ENCODE results near the gene MTNR1A.
"Not testable (repeated sequence)": the region's sequence is repeated elsewhere in the genome, so short reads cannot be mapped to it uniquely, and the experiment has no call there.

MTNR1A gene

DNA sequence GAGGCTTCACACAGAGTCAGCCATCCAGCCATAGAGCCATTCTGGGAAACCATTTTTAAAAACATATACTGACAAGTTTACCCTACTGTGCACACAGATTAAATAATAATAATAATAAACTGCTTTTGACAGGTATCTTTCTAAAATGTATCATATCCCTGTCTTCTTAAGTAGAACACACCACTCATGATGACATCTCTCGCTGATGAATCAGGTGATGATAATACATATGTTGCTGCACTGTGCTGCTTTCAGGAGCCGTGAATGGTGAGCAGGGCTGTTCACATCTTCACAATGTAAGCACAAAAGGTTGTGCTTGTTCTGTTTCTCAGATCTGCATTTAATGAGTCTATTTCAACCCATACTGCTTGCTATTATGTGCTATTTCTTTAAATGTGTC is 3.5 kb downstream of the MTNR1A start:
- no peaks in the 10 kb centered on the region for H3K4me1 Mint-ChIP-seq (ENCODE audit: low read depth)
- no peak overlapping the region for H3K4me3 Mint-ChIP-seq
- intact Hi-C loops (cut with micrococcal nuclease) = no loop called here
- no peak overlapping the region for H3K27ac Mint-ChIP-seq
- no peaks in the 10 kb centered on the region for H3K36me3 Mint-ChIP-seq (ENCODE audit: low read depth)
- peaks cover 19% of the 10 kb centered on the region for H3K27me3 Mint-ChIP-seq
- peaks cover 11% of the 10 kb centered on the region for H3K9me3 Mint-ChIP-seq

DNA sequence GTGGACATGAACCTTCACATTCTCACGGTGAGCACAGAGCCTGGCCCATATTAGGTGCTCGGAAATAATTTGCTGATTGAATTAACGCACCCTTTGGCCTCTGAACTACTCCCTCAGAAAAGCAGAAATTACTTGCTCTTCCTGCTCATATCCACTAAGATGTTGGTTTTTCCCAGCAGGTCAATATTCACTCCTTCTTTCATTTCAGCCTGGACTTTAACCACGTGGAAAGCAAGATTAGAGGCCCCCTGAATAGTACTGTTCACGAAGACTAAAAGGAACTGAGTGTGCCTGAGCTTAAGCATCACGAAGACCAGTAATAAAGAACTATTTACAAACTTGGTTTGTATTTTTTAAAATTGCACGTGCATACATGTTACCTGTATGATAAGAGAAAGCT is 9.9 kb downstream of the MTNR1A start:
- Mint-ChIP-seq H3K36me3 (ENCODE audit: low read depth) (no peaks in the 10 kb centered on the region), H3K4me1 (ENCODE audit: low read depth) (no peaks in the 10 kb centered on the region), H3K27ac (no peak overlapping the region), H3K27me3 (no peaks in the 10 kb centered on the region), H3K9me3 (peaks cover 53% of the 10 kb centered on the region), H3K4me3 (no peak overlapping the region)
- intact Hi-C loops (cut with micrococcal nuclease) = no loop called here

DNA sequence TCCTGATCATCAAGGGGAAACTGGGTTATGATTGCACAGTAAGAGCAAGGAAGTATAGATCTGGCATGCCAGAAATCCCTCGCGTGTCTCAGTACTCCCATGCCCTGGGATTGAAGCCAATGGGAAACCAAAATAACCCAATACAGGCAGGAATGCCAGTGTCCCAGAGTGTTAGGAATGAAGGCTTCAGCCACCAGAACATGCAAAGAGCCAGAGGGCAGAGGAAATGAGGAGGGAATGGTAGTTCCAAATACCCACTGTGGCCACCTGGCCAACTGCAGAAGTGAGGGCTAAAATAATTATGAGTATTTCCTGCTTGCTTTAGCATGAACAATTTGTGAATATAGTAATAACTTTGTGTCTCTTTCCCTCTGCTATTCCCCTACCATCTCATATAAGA is 12.2 kb downstream of the MTNR1A start:
- Mint-ChIP-seq H3K4me1 (ENCODE audit: low read depth) (no peaks in the 10 kb centered on the region), H3K4me3 (no peak overlapping the region), H3K9me3 (peaks cover 71% of the 10 kb centered on the region), H3K27ac (no peak overlapping the region), H3K36me3 (ENCODE audit: low read depth) (no peaks in the 10 kb centered on the region), H3K27me3 (no peaks in the 10 kb centered on the region)
- intact Hi-C loops (cut with micrococcal nuclease) = no loop called here

DNA sequence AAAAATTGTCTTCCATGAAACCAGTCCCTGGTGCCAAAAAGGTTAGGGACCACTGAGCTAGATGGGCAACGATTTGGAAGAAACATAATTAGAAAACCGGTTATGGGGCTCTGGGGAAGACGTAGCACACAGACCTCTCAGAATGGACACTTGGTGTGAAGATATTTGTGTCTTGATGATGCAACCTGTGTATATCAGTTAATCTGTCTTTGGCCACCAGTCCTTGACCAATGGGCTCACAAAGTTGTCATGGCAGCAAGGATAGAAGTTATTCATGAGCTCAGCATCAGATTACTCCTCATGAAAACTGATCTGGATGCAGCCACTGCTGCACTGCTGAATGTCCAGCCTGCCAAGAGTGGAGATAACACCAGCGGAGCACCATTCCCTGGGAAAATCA is 13.6 kb downstream of the MTNR1A start:
- Mint-ChIP-seq H3K36me3 (ENCODE audit: low read depth) (no peaks in the 10 kb centered on the region), H3K4me3 (no peak overlapping the region)

DNA sequence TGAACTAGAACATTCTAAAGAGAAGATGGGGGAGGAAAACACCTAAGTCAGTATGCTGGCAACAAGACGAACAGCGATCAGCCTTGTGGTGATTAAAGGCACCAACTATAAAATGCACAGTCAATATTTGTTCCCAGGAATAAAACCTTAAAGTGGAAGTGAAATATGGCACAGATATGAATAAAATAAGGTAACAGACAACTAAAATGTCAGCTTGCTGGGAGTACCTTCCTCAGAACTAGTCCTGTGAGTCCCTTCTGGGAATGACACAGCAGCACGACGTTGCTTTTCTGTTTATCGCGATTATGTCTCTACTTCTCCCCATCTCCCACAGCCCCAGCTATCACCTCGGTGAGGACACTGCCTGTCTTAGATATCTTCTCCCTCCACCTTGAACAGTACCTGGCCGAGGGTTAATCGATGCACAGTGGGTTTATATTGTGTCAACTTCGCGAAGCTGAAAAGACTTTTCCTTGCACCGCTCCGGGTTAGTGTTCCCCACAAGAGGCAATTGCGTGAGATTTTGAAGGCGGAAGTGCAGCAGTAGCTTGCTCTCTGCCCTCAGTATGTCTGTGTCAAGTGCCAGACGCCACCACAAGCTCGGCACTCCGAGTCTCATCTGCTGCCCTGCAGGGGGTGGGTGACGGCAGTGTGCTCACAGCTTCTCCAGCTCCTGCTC is 17.4 kb downstream of the MTNR1A start:
- no peaks in the 10 kb centered on the region for H3K27me3 Mint-ChIP-seq

More for the DNA sequence above, 13.6 kb downstream of the MTNR1A start:
- Mint-ChIP-seq H3K27ac (no peak overlapping the region), H3K4me1 (ENCODE audit: low read depth) (no peaks in the 10 kb centered on the region), H3K9me3 (peaks cover 66% of the 10 kb centered on the region), H3K27me3 (no peaks in the 10 kb centered on the region)
- intact Hi-C loops (cut with micrococcal nuclease) = no loop called here

DNA sequence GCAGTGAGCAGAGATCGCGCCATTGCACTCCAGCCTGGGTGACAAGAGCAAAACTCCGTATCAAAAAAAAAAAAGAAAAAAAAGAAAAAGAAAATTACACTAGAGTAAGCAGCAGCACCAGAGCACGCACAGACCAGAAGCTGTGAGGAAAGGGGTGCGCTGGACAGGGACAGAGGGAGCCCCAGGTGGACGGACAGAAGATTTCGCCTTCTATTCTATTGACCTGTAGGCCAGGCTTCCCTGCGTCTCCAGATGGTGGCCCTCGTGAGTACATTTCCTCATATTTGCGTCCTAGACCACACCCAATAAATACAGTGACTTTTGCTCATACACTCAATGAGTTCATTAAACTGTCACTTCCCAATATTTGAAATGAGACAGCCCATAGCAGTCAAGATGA is 19.1 kb downstream of the MTNR1A start:
- Mint-ChIP-seq H3K36me3 (ENCODE audit: low read depth) (no peaks in the 10 kb centered on the region), H3K9me3 (peaks cover 62% of the 10 kb centered on the region), H3K27me3 (no peaks in the 10 kb centered on the region), H3K27ac (no peak overlapping the region), H3K4me1 (ENCODE audit: low read depth) (no peaks in the 10 kb centered on the region), H3K4me3 (no peak overlapping the region)
- intact Hi-C loops (cut with micrococcal nuclease) = no loop called here

More for the DNA sequence above, 17.4 kb downstream of the MTNR1A start:
- Mint-ChIP-seq H3K27ac (no peak overlapping the region), H3K4me3 (no peak overlapping the region), H3K9me3 (peaks cover 70% of the 10 kb centered on the region), H3K36me3 (ENCODE audit: low read depth) (no peaks in the 10 kb centered on the region), H3K4me1 (ENCODE audit: low read depth) (no peaks in the 10 kb centered on the region)
- intact Hi-C loops (cut with micrococcal nuclease) = no loop called here

DNA sequence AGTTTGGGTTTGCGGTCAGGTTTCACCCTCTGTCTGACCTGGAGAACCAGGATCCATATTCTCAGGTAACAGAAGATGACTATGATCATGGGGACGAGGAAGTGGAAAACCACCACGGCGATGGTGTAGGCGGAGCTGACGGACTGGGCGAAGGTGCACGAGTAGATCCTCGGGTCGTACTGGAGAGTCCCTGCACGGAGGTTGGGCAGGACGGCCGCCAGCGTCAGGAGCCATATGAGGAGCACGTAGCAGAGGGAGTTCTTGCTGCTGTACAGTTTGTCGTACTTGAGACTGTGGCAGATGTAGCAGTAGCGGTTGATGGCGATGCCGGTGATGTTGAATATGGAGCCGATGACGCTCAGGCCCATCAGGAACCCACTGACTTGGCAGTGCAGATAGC is 21.3 kb downstream of the MTNR1A start:
- Mint-ChIP-seq H3K27me3 (no peaks in the 10 kb centered on the region), H3K36me3 (ENCODE audit: low read depth) (no peaks in the 10 kb centered on the region), H3K4me1 (ENCODE audit: low read depth) (no peaks in the 10 kb centered on the region)

DNA sequence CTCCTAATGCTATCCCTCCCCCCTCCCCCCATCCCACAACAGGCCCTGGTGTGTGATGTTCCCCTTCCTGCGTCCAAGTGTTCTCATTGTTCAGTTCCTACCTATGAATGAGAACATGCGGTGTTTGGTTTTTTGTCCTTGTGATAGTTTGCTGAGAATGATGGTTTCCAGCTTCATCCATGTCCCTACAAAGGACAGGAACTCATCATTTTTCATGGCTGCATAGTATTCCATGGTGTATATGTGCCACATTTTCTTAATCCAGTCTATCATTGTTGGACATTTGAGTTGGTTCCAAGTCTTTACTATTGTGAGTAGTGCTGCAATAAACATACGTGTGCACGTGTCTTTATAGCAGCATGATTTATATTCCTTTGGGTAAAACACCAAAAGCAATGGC is 31.4 kb downstream of the MTNR1A start:
- H3K4me3 Mint-ChIP-seq; H3K27ac Mint-ChIP-seq; H3K4me1 Mint-ChIP-seq (ENCODE audit: low read depth); H3K36me3 Mint-ChIP-seq (ENCODE audit: low read depth); intact Hi-C loops (cut with micrococcal nuclease); H3K27me3 Mint-ChIP-seq: not testable (repeated sequence)
- H3K9me3 Mint-ChIP-seq = peaks cover 22% of the 10 kb centered on the region

More for the DNA sequence above, 21.3 kb downstream of the MTNR1A start:
- intact Hi-C loops (cut with micrococcal nuclease) = no loop called here
- Mint-ChIP-seq H3K27ac (no peak overlapping the region), H3K9me3 (peaks cover 44% of the 10 kb centered on the region), H3K4me3 (no peak overlapping the region)

DNA sequence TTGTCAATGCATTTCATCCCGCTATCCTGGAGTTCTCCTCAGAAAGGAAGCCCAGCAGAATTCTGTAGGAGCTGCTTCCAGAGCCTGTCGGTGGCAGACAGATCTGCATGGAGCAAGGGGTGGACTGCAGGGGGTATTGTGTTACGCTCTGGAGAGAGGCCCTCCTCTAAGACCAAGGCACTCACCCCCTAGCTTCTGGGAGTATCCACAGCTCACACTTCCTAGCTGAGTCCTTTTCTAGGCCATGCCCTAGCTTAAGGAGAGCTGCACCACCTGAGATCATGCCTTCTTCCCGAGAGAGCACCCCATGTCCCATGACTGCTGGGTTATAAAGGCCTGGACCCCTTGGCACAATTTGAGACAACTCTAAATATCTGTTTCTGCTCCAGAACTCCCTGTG is 39.1 kb downstream of the MTNR1A start:
- no peak overlapping the region for H3K27ac Mint-ChIP-seq
- no peaks in the 10 kb centered on the region for H3K27me3 Mint-ChIP-seq
- peaks cover 37% of the 10 kb centered on the region for H3K9me3 Mint-ChIP-seq
- intact Hi-C loops (cut with micrococcal nuclease) = no loop called here
- no peak overlapping the region for H3K4me3 Mint-ChIP-seq
- H3K4me1 Mint-ChIP-seq (ENCODE audit: low read depth) = no peaks in the 10 kb centered on the region
- no peaks in the 10 kb centered on the region for H3K36me3 Mint-ChIP-seq (ENCODE audit: low read depth)

DNA sequence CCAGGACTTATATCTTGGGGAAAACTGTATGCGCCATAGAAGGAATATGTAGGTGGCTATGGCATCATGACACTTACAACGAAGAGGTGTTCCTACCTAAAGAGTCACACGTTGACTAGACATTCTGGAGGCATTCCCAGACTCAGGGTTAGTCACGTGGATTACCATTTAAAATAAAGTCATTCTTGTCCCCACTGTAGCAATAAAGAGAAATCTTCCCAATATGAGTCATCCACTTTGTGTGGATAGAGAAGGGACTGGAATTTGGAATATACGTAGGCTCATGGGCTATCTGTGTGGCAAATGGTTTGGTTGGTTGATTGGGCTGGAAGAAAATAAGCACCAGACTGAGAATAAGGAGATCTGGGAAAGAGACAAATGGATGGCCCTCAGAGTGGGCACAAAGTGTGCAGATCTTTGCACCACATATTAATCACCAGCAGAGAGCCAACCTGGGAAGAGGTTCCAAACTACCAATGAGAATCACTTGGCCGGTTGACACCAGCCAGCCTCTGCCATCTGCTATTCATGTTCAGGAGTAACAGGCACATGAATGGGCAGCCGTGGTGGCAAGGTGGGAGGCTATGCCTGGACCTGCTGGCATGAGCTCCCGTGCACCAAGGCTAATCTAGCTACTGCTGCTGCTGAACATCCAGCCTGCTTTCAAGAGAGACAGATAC is 41.0 kb downstream of the MTNR1A start:
- H3K27me3 Mint-ChIP-seq = no peaks in the 10 kb centered on the region
- H3K4me3 Mint-ChIP-seq = no peak overlapping the region
- H3K4me1 Mint-ChIP-seq (ENCODE audit: low read depth) = no peaks in the 10 kb centered on the region
- intact Hi-C loops (cut with micrococcal nuclease) = no loop called here
- H3K27ac Mint-ChIP-seq = no peak overlapping the region
- H3K9me3 Mint-ChIP-seq = peaks cover 26% of the 10 kb centered on the region
- H3K36me3 Mint-ChIP-seq (ENCODE audit: low read depth) = no peaks in the 10 kb centered on the region

DNA sequence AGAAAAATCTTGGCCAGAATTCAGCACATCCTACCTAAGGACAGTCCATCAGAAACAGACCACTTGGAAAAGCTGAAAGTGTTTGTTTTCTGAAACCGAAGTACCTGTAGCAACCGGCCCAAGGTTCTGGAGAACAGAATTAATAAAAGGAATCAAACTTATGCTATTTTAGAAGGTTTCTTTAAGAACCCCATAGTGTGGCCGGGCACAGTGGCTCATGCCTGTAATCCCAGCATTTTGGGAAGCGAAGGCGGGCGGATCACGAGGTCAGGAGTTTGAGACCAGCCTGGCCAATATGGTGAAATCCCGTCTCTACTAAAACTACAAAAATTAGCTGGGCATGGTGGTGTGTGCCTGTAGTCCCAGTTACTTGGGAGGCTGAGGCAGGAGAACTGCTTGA is 50.6 kb downstream of the MTNR1A start:
- H3K27me3 Mint-ChIP-seq; H3K36me3 Mint-ChIP-seq (ENCODE audit: low read depth); H3K4me1 Mint-ChIP-seq (ENCODE audit: low read depth); H3K27ac Mint-ChIP-seq; H3K4me3 Mint-ChIP-seq; intact Hi-C loops (cut with micrococcal nuclease): not testable (repeated sequence)
- H3K9me3 Mint-ChIP-seq = peaks cover 36% of the 10 kb centered on the region

DNA sequence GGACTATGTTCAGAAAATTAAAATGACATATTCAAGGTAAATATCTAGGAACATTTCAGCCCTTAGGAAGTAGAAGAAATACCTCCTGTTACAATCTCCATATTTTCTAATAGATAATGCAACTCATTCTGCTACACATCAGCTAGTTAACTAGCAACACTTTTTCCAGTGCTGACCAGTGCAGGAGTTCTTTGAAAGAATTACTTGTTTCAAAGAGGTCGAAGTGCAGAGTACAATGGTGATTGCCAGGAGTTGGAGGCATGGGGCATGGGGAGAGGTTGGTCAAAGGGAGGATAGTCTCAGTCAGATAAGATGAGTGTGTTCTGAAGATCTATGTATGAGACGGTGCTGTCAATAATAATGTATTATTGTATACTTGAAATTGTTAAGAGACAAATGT is 53.1 kb downstream of the MTNR1A start:
- Mint-ChIP-seq H3K4me3 (no peak overlapping the region), H3K4me1 (ENCODE audit: low read depth) (no peaks in the 10 kb centered on the region), H3K27me3 (no peaks in the 10 kb centered on the region), H3K27ac (no peak overlapping the region), H3K9me3 (peaks cover 32% of the 10 kb centered on the region), H3K36me3 (ENCODE audit: low read depth) (no peaks in the 10 kb centered on the region)
- intact Hi-C loops (cut with micrococcal nuclease) = no loop called here

DNA sequence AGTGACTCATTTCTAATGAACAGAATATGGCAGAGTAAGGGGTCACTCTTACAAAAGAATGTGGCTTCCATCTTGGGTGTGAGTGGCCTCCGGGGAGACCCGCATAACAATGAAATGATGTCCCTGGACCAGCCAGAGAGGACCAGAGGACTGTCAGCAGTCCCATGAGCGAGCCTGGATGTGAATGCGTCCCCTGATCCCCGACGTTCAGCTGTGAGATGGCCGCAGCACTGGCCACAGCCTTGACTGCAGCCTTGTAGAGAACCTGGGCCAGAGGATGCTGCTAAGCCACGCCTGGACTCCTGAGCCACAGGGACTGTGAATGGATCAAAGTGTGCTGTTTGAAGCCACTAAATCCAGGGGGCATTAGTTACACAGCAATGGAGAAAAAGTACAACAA is 53.8 kb downstream of the MTNR1A start:
- Mint-ChIP-seq H3K27ac (no peak overlapping the region), H3K4me3 (no peak overlapping the region), H3K27me3 (no peaks in the 10 kb centered on the region), H3K36me3 (ENCODE audit: low read depth) (no peaks in the 10 kb centered on the region), H3K9me3 (peaks cover 32% of the 10 kb centered on the region), H3K4me1 (ENCODE audit: low read depth) (no peaks in the 10 kb centered on the region)
- intact Hi-C loops (cut with micrococcal nuclease) = no loop called here

DNA sequence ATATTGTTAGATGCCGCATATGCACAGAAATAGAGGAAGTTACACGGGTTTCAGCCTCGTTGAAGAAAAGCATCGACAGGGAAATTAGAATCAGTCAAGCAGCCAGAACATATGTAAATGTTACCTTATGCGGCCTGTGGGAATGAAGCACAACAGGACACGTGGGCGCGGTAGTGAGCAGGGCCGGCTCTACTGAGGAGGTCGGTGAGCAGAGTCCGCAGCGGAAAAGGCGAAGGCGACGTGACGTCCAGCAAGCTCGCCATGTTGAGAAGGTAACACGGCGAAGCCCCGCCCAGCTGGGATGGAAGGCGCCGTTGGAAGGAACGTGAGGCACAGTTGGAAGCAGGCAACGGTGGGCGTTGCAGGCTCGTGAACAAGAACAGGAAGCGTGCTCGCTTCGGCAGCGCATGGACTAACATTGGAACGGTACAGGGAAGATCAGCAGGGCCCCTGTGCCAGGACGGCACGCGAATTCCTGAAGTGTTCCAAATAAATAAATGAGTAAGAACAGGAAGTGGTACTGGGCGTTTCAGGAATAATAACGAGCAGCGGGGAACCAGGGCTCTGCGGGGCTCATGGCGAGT is 54.6 kb downstream of the MTNR1A start:
- peaks cover 33% of the 10 kb centered on the region for H3K9me3 Mint-ChIP-seq
- H3K27ac Mint-ChIP-seq = no peak overlapping the region
- H3K27me3 Mint-ChIP-seq = no peaks in the 10 kb centered on the region
- H3K36me3 Mint-ChIP-seq (ENCODE audit: low read depth) = no peaks in the 10 kb centered on the region
- H3K4me3 Mint-ChIP-seq = no peak overlapping the region
- H3K4me1 Mint-ChIP-seq (ENCODE audit: low read depth) = no peaks in the 10 kb centered on the region
- intact Hi-C loops (cut with micrococcal nuclease) = no loop called here
